Neural progenitor cell (in vitro differentiated cells): ENCODE measurements around the gene RNF220. TPM values are rescaled to one million over a fixed set of nuclear protein-coding genes. Genes with fewer than 3 reads are reported as not detected.
A peak's percentile ranks its signal among the peaks of the same experiment; 100 is the strongest.

ENCODE experiments used
- DNase-seq: peaks from one replicate; pipeline ENCODE4 v3.0.0-alpha.2; 2016; ENCODE audit warnings: low spot score
- H2AFZ ChIP-seq: fragments of 200-600 bp; sonication (generic); replicated peaks from 2 replicates; pipeline ENCODE4 v1.6.1; 2016; ENCODE audit warnings: antibody characterized with exemption
- H3F3A ChIP-seq: fragments of 200-600 bp; sonication (generic); 2 replicates; pipeline ENCODE4 v1.6.1; 2016; ENCODE audit warnings: antibody characterized with exemption, low read depth
- H3K27ac ChIP-seq: fragments of 200-600 bp; sonication (generic); 2 replicates; pipeline ENCODE4 v1.5.1; 2016; ENCODE audit warnings: mild to moderate bottlenecking
- H3K27me3 ChIP-seq: fragments of 200-600 bp; sonication (generic); 2 replicates; pipeline ENCODE4 v1.6.1; 2016; ENCODE audit warnings: mild to moderate bottlenecking, moderate library complexity
- H3K36me3 ChIP-seq: fragments of 200-600 bp; sonication (generic); 2 replicates; pipeline ENCODE4 v1.5.1; 2016
- H3K4me1 ChIP-seq: fragments of 200-600 bp; sonication (generic); 2 replicates; pipeline ENCODE4 v1.6.1; 2016; ENCODE audit warnings: mixed run types
- H3K4me2 ChIP-seq: fragments of 200-600 bp; sonication (generic); 2 replicates; pipeline ENCODE4 v1.6.1; 2016
- H3K4me3 ChIP-seq: fragments of 200-600 bp; sonication (generic); 2 replicates; pipeline ENCODE4 v1.5.1; 2016
- H3K79me2 ChIP-seq: fragments of 200-600 bp; sonication (generic); 2 replicates; pipeline ENCODE4 v1.6.1; 2016; ENCODE audit warnings: low read depth
- H3K9ac ChIP-seq: fragments of 200-600 bp; sonication (generic); 2 replicates; pipeline ENCODE4 v1.6.1; 2016
- H3K9me3 ChIP-seq: fragments of 200-600 bp; sonication (generic); 2 replicates; pipeline ENCODE4 v1.5.1; 2016; ENCODE audit warnings: low read depth
- H4K20me1 ChIP-seq: fragments of 200-600 bp; sonication (generic); 2 replicates; pipeline ENCODE4 v1.6.1; 2016; ENCODE audit warnings: low read depth
- H3K27ac Mint-ChIP-seq: 3 replicates; pipeline ENCODE4 v1.8.0; 2021; ENCODE audit warnings: mixed read lengths
- H3K27me3 Mint-ChIP-seq: 2 replicates; pipeline ENCODE4 v1.8.0; 2022; ENCODE audit warnings: low read depth, mild to moderate bottlenecking, inconsistent platforms, moderate library complexity, mixed read lengths; ENCODE audit not compliant: insufficient read depth
- H3K36me3 Mint-ChIP-seq: 3 replicates; pipeline ENCODE4 v1.8.0; 2021; ENCODE audit warnings: mixed read lengths
- H3K4me1 Mint-ChIP-seq: 3 replicates; pipeline ENCODE4 v1.8.0; 2021; ENCODE audit warnings: mixed read lengths
- H3K4me3 Mint-ChIP-seq: 3 replicates; pipeline ENCODE4 v1.8.0; 2021; ENCODE audit warnings: mild to moderate bottlenecking, moderate library complexity, mixed read lengths
- H3K9me3 Mint-ChIP-seq: 3 replicates; pipeline ENCODE4 v1.8.0; 2020; ENCODE audit warnings: mixed read lengths
- EZH2 ChIP-seq: fragments of 200-600 bp; sonication (generic); IDR thresholded peaks from 2 replicates; pipeline ENCODE4 v1.6.1; 2017; ENCODE audit warnings: antibody characterized with exemption, mild to moderate bottlenecking, moderate library complexity
- EZH2phosphoT487 ChIP-seq: fragments of 200-600 bp; sonication (generic); IDR thresholded peaks from 2 replicates; pipeline ENCODE4 v1.6.1; 2017; ENCODE audit warnings: antibody characterized with exemption
- total RNA-seq: library from RNA; depleted of rRNA; stranded (reverse); fragments of >200 nt; gene quantifications from 2 replicates; pipeline ENCODE4 v1.2.3, GENCODE V29; 2015; ENCODE audit warnings: low replicate concordance
- TF ChIP-seq, protein P1 (sequence below): fragments of 200-600 bp; sonication (generic); IDR thresholded peaks from 2 replicates; pipeline ENCODE4 v1.5.1; 2017; ENCODE audit warnings: antibody characterized with exemption, mild to moderate bottlenecking

The RNF220 gene
- total RNA-seq, 1 donor from 2014 or later, result 93.8 TPM

DNA sequence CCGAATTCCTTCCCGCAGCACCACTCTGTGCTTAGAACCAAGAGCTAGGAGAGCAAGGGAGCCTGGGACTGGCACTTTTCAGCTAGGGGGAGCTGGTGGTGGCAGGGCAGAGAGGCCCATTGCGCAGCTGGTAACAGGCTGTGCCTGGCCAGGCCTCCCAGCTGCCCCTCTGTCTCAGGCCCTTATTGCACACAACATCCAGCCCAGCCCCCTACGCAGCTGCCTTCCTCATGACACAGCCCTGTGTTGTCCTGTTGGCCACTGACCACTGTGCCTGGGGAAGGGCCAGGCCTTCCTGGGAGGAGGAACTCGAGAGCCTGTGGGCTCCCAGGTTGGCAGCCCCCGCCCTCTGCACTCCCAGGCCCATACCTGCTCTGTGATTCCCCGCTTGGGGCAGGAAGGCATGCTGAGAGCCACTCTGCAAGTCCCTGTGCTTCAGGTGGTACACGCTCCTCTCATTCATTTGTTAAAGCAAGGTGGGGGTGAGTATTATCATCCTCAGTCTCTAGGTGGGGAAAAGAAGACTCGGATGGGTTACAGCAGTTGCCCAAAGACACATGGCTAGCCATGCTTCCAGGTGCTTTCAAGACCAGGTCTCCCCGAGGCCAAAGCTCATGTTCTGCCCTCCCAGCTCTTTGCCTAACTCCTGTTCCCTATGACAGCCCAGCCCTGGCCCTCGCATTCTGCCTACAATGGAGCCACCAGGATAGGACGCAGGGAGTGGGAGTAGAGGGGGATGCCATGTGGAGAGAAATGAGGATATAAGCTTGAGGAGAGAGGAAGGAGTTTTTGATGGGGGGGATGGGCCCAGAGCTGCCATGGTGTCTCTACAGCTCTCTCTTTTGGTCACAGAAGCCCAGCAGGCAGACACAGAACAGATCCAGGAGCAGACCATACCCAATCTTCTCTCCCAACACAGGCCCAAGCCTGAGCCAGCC, 187.4 kb downstream of the RNF220 start:
- Histone ChIP-seq H3F3A (no peaks in the 10 kb centered on the region), H3K27ac (no peak overlapping the region), H3K9ac (no peak overlapping the region), H3K27me3 (peaks cover 90% of the 10 kb centered on the region), H4K20me1 (peaks cover 7% of the 10 kb centered on the region), H3K4me3 (no peak overlapping the region), H3K79me2 (no peaks in the 10 kb centered on the region), H3K4me2 (no peak overlapping the region), H3K9me3 (no peaks in the 10 kb centered on the region), H2AFZ (no peak overlapping the region), H3K36me3 (no peaks in the 10 kb centered on the region), H3K4me1 (no peaks in the 10 kb centered on the region)
- H3K27me3 Mint-ChIP-seq, result peaks cover 26% of the 10 kb centered on the region
- H3K27ac Mint-ChIP-seq, result no peak overlapping the region
- peaks cover 8% of the 10 kb centered on the region for H3K4me1 Mint-ChIP-seq
- no peaks in the 10 kb centered on the region for H3K9me3 Mint-ChIP-seq
- DNase-seq, result no peak
- no peak for TF ChIP-seq EZH2phosphoT487
- TF ChIP-seq, protein P1, sequence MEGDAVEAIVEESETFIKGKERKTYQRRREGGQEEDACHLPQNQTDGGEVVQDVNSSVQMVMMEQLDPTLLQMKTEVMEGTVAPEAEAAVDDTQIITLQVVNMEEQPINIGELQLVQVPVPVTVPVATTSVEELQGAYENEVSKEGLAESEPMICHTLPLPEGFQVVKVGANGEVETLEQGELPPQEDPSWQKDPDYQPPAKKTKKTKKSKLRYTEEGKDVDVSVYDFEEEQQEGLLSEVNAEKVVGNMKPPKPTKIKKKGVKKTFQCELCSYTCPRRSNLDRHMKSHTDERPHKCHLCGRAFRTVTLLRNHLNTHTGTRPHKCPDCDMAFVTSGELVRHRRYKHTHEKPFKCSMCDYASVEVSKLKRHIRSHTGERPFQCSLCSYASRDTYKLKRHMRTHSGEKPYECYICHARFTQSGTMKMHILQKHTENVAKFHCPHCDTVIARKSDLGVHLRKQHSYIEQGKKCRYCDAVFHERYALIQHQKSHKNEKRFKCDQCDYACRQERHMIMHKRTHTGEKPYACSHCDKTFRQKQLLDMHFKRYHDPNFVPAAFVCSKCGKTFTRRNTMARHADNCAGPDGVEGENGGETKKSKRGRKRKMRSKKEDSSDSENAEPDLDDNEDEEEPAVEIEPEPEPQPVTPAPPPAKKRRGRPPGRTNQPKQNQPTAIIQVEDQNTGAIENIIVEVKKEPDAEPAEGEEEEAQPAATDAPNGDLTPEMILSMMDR, result no peak
- TF ChIP-seq EZH2, result no peak
- H3K4me3 Mint-ChIP-seq, result no peak overlapping the region
- no peaks in the 10 kb centered on the region for H3K36me3 Mint-ChIP-seq

DNA sequence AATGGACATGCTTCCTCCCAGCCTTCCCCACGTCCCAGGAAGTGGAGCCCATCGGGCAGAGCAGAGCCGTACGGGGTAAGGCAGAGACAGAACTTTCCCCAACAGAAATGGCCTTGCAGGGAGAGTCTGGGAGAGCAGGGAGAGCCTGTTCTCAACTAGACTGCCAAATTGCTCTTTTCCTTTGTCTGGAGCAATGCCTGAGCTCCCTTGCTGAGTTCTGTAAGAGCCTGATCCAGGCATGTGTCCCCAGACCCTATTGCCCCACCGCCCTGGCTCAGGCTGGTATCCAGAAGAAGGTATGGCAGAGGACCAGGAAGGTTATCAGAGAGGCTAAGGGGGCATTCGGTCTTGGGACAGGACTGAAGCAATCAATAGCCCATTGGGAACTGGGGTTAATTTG, 189.3 kb downstream of the RNF220 start:
- Histone ChIP-seq H3K9ac (no peak overlapping the region), H2AFZ (no peak overlapping the region), H3K4me3 (no peak overlapping the region), H3K36me3 (no peaks in the 10 kb centered on the region), H3K9me3 (no peaks in the 10 kb centered on the region), H3K27me3 (peaks cover 92% of the 10 kb centered on the region), H3F3A (no peaks in the 10 kb centered on the region), H3K4me1 (peaks cover 5% of the 10 kb centered on the region), H3K27ac (no peak overlapping the region), H4K20me1 (peaks cover 7% of the 10 kb centered on the region), H3K79me2 (no peaks in the 10 kb centered on the region), H3K4me2 (no peak overlapping the region)
- Mint-ChIP-seq H3K27ac (peak overlapping the region; percentile 30), H3K9me3 (no peaks in the 10 kb centered on the region), H3K27me3 (peaks cover 25% of the 10 kb centered on the region), H3K4me3 (no peak overlapping the region), H3K4me1 (peaks cover 8% of the 10 kb centered on the region), H3K36me3 (no peaks in the 10 kb centered on the region)
- TF ChIP-seq, protein P1, result no peak
- no peak for TF ChIP-seq EZH2phosphoT487
- TF ChIP-seq EZH2, result no peak
- no peak for DNase-seq

DNA sequence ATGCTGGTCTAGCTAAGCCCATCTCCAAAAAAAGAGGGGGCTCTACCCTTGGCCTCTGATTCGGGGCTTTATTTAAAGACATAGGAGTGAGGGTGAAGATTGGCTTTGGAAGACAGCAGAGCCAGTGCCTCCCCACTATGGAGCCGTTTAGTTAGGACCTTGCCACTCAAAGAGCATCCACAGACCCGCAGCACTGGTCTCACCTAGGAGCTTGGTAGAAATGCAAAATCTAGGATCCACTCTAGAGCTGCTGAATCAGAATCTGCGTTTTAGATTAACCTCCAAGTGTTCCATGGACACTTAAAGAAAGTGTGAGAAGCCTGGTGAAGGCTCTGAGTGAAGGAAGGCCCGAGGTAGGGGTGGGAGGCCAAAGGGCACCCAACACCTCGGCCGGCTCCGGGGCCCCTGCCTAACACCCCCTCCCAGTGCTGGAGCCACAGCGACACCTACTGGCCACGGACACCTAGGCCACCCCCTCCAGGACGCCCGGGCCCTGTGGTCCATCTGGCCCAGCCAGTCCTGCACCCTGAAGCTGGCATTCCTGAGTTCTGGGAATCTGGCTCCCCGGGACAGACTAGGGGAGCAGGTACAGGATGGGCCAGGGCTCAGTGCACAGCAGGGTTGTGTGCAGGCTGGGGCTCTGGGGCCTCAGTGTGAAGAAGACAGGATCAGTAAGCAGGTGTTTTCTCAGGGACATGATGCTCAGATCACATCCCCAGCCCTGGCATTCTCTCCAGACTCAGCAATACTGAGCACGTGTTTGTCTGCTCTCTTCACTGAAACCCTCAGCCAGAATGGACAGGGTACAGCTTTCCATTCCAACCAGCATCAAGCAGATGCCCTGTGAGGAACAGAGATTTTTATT, 190.0 kb downstream of the RNF220 start:
- Histone ChIP-seq H3K9ac (no peak overlapping the region), H3K9me3 (no peaks in the 10 kb centered on the region), H3K27ac (no peak overlapping the region), H3K4me1 (peaks cover 5% of the 10 kb centered on the region), H3K36me3 (no peaks in the 10 kb centered on the region), H4K20me1 (peaks cover 7% of the 10 kb centered on the region), H3F3A (no peaks in the 10 kb centered on the region), H3K27me3 (peaks cover 93% of the 10 kb centered on the region), H3K79me2 (no peaks in the 10 kb centered on the region), H2AFZ (no peak overlapping the region), H3K4me3 (no peak overlapping the region), H3K4me2 (no peak overlapping the region)
- Mint-ChIP-seq H3K4me1 (peaks cover 8% of the 10 kb centered on the region), H3K27ac (no peak overlapping the region), H3K27me3 (peaks cover 25% of the 10 kb centered on the region), H3K36me3 (no peaks in the 10 kb centered on the region), H3K4me3 (no peak overlapping the region), H3K9me3 (no peaks in the 10 kb centered on the region)
- no peak for TF ChIP-seq EZH2
- TF ChIP-seq, protein P1, result peak; percentile 99
- DNase-seq, result peak; percentile 91
